Measurements from ENCODE around the gene MTA1. TPM values are rescaled to one million over a fixed set of nuclear protein-coding genes. Genes with fewer than 3 reads are reported as not detected.

MTA1 gene
- total RNA-seq, 3 donors from 2014 or later (not counting 1 experiment from before 2014, with no cell fraction given): 104 to 125 (median 112) TPM

DNA sequence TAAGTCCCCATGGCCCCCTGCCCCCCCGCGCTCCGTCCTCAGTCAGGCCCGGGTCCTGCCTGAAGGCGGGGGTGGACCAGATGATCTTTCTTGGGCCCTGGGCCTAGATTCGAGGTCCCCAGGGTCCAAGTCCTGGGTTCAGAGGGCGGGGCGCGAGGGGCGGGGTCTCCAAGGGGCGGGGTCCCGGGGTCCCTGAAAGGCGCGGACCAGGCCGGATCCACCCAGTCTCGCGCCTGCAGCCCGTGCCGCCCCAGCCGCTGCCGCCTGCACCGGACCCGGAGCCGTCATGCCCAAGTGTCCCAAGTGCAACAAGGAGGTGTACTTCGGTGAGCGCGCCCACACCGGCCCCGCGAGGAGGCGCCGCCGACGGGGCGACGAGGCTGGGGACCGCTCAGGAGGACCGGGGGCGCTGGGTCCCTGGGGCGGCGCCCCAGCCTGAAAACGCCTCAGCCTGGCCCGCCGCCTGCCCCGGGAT lies 67.4 kb downstream of the MTA1 start:
- no peaks in the 10 kb centered on the region for H3K27me3 Mint-ChIP-seq (ENCODE audit: low read depth in 2 of 2)
- peaks cover 6% of the 10 kb centered on the region for H3K36me3 ChIP-seq (ENCODE audit: control insufficient read depth, insufficient read depth, low read length)
- H3K27ac ChIP-seq (ENCODE audit: low read length): peak overlapping the region; percentile 98
- H3K9me3 ChIP-seq (ENCODE audit: control insufficient read depth, insufficient read depth, low read length): no peaks in the 10 kb centered on the region
- peak overlapping the region; percentile 94 to 100 for H3K27ac Mint-ChIP-seq
- H3K4me1 Mint-ChIP-seq: peaks cover 28 to 77% of the 10 kb centered on the region in 2 donors
- ATAC-seq: no peak
- WGBS (ENCODE audit: insufficient coverage): under 1% methylated on average over 45 of the region's 45 CpGs
- H3K27me3 ChIP-seq (ENCODE audit: control insufficient read depth, insufficient read depth, low read length): no peaks in the 10 kb centered on the region
- DNase-seq: peak in 1 of 2 donors; percentile 71
- H3K36me3 Mint-ChIP-seq: no peaks in the 10 kb centered on the region
- peak overlapping the region; percentile 92 for H3K4me3 ChIP-seq (ENCODE audit: low read length)
- H3K9me3 Mint-ChIP-seq: no peaks in the 10 kb centered on the region
- TF ChIP-seq, protein P1, sequence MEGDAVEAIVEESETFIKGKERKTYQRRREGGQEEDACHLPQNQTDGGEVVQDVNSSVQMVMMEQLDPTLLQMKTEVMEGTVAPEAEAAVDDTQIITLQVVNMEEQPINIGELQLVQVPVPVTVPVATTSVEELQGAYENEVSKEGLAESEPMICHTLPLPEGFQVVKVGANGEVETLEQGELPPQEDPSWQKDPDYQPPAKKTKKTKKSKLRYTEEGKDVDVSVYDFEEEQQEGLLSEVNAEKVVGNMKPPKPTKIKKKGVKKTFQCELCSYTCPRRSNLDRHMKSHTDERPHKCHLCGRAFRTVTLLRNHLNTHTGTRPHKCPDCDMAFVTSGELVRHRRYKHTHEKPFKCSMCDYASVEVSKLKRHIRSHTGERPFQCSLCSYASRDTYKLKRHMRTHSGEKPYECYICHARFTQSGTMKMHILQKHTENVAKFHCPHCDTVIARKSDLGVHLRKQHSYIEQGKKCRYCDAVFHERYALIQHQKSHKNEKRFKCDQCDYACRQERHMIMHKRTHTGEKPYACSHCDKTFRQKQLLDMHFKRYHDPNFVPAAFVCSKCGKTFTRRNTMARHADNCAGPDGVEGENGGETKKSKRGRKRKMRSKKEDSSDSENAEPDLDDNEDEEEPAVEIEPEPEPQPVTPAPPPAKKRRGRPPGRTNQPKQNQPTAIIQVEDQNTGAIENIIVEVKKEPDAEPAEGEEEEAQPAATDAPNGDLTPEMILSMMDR (IDR thresholded peaks at IDR 0.05): no peak
- peaks cover 84% of the 10 kb centered on the region for H3K4me1 ChIP-seq (ENCODE audit: control insufficient read depth, insufficient read depth, low read length)
- H3K4me3 Mint-ChIP-seq: peak overlapping the region; percentile 91
- intact Hi-C loops (cut with micrococcal nuclease): no loop called here

DNA sequence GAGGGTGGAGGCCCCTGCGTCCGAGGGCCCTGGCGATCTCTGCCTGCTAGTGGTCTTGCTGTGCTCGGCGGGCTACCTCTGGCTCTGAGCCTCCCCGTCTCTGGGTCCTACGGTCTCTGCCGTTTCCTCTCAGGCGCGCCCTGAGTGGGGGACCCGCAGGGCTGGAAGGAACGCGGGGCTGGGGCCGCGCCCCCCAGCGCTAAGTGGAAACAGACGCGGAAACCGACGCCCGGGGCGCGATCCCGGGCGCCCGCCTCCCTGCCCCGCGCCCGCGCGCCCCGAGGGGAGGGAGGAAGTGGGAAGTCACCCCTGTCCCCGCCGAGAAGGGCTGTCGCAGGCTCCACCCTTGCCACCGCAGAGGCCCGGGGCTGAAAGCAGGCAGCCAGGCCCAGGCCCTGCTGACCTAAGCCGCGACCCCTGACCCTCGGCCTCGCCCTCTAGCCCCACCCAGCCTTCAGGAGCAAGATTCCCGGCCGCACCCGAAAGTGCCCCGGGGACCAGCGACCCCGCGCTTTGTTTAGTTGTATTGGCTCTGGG lies 67.9 kb downstream of the MTA1 start:
- ATAC-seq (peak in 2 of 3 donors; percentile 4), DNase-seq (peak; percentile 76 to 89)
- Mint-ChIP-seq H3K36me3 (no peaks in the 10 kb centered on the region), H3K27ac (peak overlapping the region; percentile 94 to 100), H3K9me3 (no peaks in the 10 kb centered on the region), H3K27me3 (ENCODE audit: low read depth in 2 of 2) (no peaks in the 10 kb centered on the region), H3K4me3 (peak overlapping the region; percentile 91), H3K4me1 (peaks cover 25 to 73% of the 10 kb centered on the region in 2 donors)
- peak overlapping the region; percentile 92 for H3K4me3 ChIP-seq (ENCODE audit: low read length)
- no peaks in the 10 kb centered on the region for H3K27me3 ChIP-seq (ENCODE audit: control insufficient read depth, insufficient read depth, low read length)
- peaks cover 82% of the 10 kb centered on the region for H3K4me1 ChIP-seq (ENCODE audit: control insufficient read depth, insufficient read depth, low read length)
- WGBS (ENCODE audit: insufficient coverage): under 1% methylated on average over 48 of the region's 48 CpGs
- H3K9me3 ChIP-seq (ENCODE audit: control insufficient read depth, insufficient read depth, low read length): no peaks in the 10 kb centered on the region
- peaks cover 6% of the 10 kb centered on the region for H3K36me3 ChIP-seq (ENCODE audit: control insufficient read depth, insufficient read depth, low read length)
- H3K27ac ChIP-seq (ENCODE audit: low read length): peak overlapping the region; percentile 98
- intact Hi-C loops (cut with micrococcal nuclease): no loop called here
- TF ChIP-seq, protein P1 (IDR thresholded peaks at IDR 0.05): no peak

DNA sequence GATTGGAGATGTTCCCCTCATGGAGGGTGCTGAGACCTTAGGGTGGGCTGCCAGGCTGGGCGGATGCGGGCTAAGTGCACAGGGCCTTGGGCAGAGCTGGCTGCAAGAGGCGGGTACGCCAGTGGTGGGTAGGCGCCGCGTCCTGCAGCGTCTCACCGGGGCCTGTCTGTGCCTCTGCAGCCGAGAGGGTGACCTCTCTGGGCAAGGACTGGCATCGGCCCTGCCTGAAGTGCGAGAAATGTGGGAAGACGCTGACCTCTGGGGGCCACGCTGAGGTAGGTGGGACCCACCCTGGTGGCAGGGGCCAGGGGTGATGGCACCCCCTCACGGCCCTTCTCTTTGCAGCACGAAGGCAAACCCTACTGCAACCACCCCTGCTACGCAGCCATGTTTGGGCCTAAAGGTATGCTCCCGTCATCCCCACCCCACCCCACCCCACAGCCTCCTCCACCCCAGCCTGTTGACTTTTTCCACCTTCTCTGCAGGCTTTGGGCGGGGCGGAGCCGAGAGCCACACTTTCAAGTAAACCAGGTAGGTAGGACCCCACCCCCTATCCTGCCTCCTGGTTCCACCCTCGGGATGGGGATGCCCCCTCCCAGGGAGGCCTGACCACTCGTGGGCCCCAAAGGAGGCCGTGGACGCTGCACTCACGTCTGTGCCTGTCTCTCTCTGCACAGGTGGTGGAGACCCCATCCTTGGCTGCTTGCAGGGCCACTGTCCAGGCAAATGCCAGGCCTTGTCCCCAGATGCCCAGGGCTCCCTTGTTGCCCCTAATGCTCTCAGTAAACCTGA lies 68.6 kb downstream of the MTA1 start:
- peaks cover 75% of the 10 kb centered on the region for H3K4me1 ChIP-seq (ENCODE audit: control insufficient read depth, insufficient read depth, low read length)
- H3K9me3 ChIP-seq (ENCODE audit: control insufficient read depth, insufficient read depth, low read length): no peaks in the 10 kb centered on the region
- H3K27ac Mint-ChIP-seq: peak overlapping the region; percentile 94 to 100
- H3K4me3 ChIP-seq (ENCODE audit: low read length): peak overlapping the region; percentile 92
- peaks cover 25 to 67% of the 10 kb centered on the region in 2 donors for H3K4me1 Mint-ChIP-seq
- TF ChIP-seq, protein P1 (IDR thresholded peaks at IDR 0.05): no peak
- 34% methylated on average over 26 of the region's 26 CpGs for WGBS (ENCODE audit: insufficient coverage)
- H3K27me3 Mint-ChIP-seq (ENCODE audit: low read depth in 2 of 2): no peaks in the 10 kb centered on the region
- peak overlapping the region; percentile 98 for H3K27ac ChIP-seq (ENCODE audit: low read length)
- no peaks in the 10 kb centered on the region for H3K9me3 Mint-ChIP-seq
- peak overlapping the region; percentile 91 for H3K4me3 Mint-ChIP-seq
- intact Hi-C loops (cut with micrococcal nuclease): no loop called here
- DNase-seq: peak in 1 of 2 donors; percentile 57
- H3K36me3 ChIP-seq (ENCODE audit: control insufficient read depth, insufficient read depth, low read length): peaks cover 6% of the 10 kb centered on the region
- H3K36me3 Mint-ChIP-seq: no peaks in the 10 kb centered on the region
- no peak for ATAC-seq
- H3K27me3 ChIP-seq (ENCODE audit: control insufficient read depth, insufficient read depth, low read length): no peaks in the 10 kb centered on the region

Measured in natural killer cell (primary cell).